Stimulated activated CD8-positive, alpha-beta memory T cell treated with anti-CD3 and anti-CD28 coated beads, Interleukin-4, amount 100 ng/mL, for 24 hours (primary cell): ENCODE measurements around the gene PAFAH1B1.

Experiments used
- DNase-seq: peaks from one replicate; pipeline ENCODE4 v3.0.0-alpha.2; 2020; ENCODE audit warnings: low read depth

Gene PAFAH1B1

GRCh38 chr17:2722611-2723010 is 129.2 kb downstream of the PAFAH1B1 start:
- no peak for DNase-seq

- DNase-seq: no peak
These were observed 130.1 kb downstream of the PAFAH1B1 start for GRCh38 chr17:2723505-2723996.

GRCh38 chr17:2723997-2724783 is 130.7 kb downstream of the PAFAH1B1 start:
- DNase-seq: no peak

GRCh38 chr17:2724784-2725164 is 131.3 kb downstream of the PAFAH1B1 start:
- DNase-seq: peak; percentile 26

GRCh38 chr17:2730764-2731353 is 137.4 kb downstream of the PAFAH1B1 start:
- no peak for DNase-seq

- no peak for DNase-seq
These were observed 138.4 kb downstream of the PAFAH1B1 start for GRCh38 chr17:2731807-2732206.

GRCh38 chr17:2734939-2735338 is 141.5 kb downstream of the PAFAH1B1 start:
- DNase-seq: no peak
